Kidney epithelial cell (primary cell): ENCODE results near the gene PTTG2. TPM values are rescaled to one million over a fixed set of nuclear protein-coding genes. Genes with fewer than 3 reads are reported as not detected.

Experiments used
- DNase-seq: peaks from one replicate; pipeline ENCODE4 v3.0.0-alpha.2; 2010; ENCODE audit warnings: low read depth
- H3K27me3 ChIP-seq: 2 replicates; pipeline ENCODE4 v1.6.0; 2011; ENCODE audit warnings: low read length; ENCODE audit not compliant: control insufficient read depth, insufficient read depth
- H3K36me3 ChIP-seq: 2 replicates; pipeline ENCODE4 v1.5.1; 2011; ENCODE audit warnings: low read length; ENCODE audit not compliant: control insufficient read depth, insufficient read depth
- H3K4me3 ChIP-seq: 2 replicates; pipeline ENCODE4 v1.5.1; 2011; ENCODE audit warnings: low read depth, mild to moderate bottlenecking, control low read depth, low read length
- CTCF ChIP-seq: IDR thresholded peaks from 2 replicates; pipeline ENCODE4 v1.5.1; 2011; ENCODE audit warnings: mild to moderate bottlenecking, moderate library complexity, low read length, control low read depth, inconsistent platforms; ENCODE audit not compliant: insufficient read depth, poor library complexity, severe bottlenecking
- total RNA-seq: library from RNA; depleted of rRNA; stranded (reverse); fragments of >200 nt; gene quantifications from 2 replicates; pipeline ENCODE4 v1.2.3, GENCODE V29; 2015

The PTTG2 gene
- total RNA-seq, 1 donor from 2014 or later: not detected

GRCh38 chr4:38007645-38008044 lies 47.4 kb downstream of the PTTG2 start:
- Histone ChIP-seq H3K36me3 (no peaks in the 10 kb centered on the region), H3K27me3 (no peaks in the 10 kb centered on the region), H3K4me3 (no peak overlapping the region)
- no peak for TF ChIP-seq CTCF
- no peak for DNase-seq

- no peaks in the 10 kb centered on the region for H3K27me3 ChIP-seq
- TF ChIP-seq CTCF: no peak
- no peak for DNase-seq
These were observed 48.4 kb downstream of the PTTG2 start for GRCh38 chr4:38008571-38009021.

GRCh38 chr4:38009421-38009820 lies 49.2 kb downstream of the PTTG2 start:
- Histone ChIP-seq H3K27me3 (no peaks in the 10 kb centered on the region), H3K4me3 (no peak overlapping the region), H3K36me3 (no peaks in the 10 kb centered on the region)
- no peak for DNase-seq
- TF ChIP-seq CTCF: no peak

More at GRCh38 chr4:38008571-38009021, 48.4 kb downstream of the PTTG2 start:
- Histone ChIP-seq H3K4me3 (no peak overlapping the region), H3K36me3 (no peaks in the 10 kb centered on the region)

- no peaks in the 10 kb centered on the region for H3K36me3 ChIP-seq
- DNase-seq: no peak
- H3K4me3 ChIP-seq: no peak overlapping the region
- no peaks in the 10 kb centered on the region for H3K27me3 ChIP-seq
- no peak for TF ChIP-seq CTCF
These were observed 49.8 kb downstream of the PTTG2 start for GRCh38 chr4:38009949-38010348.

Other genes with a start within 250 kb of the PTTG2 start
- 24.3 and 27.8 TPM in 2 replicates for gene PGM2, start 133.7 kb upstream of the PTTG2 start, total RNA-seq
- 93.1 and 133 TPM in 2 replicates for gene TBC1D1, start 69.3 kb upstream of the PTTG2 start, total RNA-seq